HG02610 (cell line): ENCODE data around the gene C3.
"Not testable (repeated sequence)": the region's sequence is repeated elsewhere in the genome, so short reads cannot be mapped to it uniquely, and the experiment has no call there.

Experiments
- ATAC-seq: cut with Tn5 transposase; IDR thresholded peaks from one replicate; pipeline ENCODE4 v1.9.1; 2021; ENCODE audit warnings: mild to moderate bottlenecking, moderate library complexity; ENCODE audit not compliant: unreplicated experiment

C3 gene

DNA sequence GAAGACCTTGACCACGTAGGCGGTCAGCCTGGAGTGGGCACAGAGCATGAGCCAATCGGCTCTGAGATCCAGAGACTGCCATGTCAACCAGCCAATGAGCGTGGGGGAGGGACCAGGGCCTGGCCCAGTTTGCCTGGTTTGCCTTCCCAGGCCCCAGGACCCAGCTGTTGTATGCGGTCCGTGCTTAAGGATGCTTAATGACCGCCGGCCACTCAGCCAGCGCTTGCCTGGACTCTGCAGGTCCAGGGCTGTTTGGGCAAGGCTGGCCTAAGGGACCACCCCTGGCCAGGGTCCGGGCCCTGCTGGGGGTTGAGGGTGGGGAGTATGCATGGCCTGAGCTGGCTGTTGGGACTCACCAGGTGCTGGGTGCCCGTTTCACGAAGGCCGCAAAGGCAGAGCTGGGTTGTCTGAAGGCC is 27.4 kb downstream of the C3 start:
- no peak for ATAC-seq

- no peak for ATAC-seq
Observed at GRCh38 chr19:6692027-6692426, 28.4 kb downstream of the C3 start.

DNA sequence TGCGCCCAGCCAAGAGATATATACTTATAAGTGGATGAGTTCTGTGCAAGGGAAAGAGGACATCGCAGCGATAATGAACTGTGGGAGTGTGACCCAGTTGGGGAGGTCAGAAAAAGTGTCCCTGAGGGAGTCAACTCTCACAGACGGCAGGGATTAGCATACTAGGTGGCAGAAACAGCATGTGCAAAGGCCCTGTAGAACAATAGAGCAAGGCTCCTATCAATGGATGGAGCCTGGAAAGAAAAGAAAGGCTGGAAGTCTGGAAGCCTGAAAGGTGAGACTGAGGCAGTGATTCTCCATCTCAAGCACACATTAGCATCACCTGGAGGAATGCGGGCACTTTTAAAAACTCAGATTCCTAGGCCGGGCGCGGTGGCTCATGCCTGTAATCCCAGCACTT is 29.1 kb downstream of the C3 start:
- no peak for ATAC-seq

DNA sequence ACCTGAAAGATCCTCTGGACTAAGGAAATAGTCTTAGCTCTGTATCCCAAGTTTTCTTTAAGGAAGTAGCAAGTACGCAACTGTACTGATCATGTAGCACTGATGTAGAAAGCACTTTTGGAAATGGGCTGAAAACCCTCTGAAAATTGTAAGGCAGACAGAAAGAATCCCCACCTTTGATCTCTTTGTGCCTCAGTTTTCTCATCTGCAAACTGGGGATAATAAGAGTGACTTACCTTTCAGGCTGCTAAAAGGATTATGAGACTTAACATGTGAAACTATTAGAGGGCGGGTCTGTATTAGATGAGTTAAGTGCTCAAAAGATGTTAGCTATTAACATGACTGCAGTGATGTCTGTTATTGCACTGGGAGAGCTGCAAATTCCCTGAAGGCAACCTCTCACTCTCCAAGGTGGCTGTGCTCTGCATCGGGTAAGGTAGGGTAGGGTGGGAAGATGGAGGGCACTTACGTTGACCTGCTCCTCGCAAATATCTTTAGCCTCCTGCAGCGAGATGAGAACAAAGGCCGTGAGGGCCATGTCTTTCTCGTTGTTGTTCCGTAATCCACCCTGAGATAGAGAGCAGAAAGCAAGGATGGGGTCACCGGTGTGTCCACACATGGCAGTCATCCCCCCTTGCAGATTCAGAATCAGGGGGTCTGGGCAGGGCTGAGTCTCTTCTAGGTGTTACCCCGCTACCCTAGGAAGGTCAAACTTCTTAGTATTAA is 30.1 kb downstream of the C3 start:
- no peak for ATAC-seq

DNA sequence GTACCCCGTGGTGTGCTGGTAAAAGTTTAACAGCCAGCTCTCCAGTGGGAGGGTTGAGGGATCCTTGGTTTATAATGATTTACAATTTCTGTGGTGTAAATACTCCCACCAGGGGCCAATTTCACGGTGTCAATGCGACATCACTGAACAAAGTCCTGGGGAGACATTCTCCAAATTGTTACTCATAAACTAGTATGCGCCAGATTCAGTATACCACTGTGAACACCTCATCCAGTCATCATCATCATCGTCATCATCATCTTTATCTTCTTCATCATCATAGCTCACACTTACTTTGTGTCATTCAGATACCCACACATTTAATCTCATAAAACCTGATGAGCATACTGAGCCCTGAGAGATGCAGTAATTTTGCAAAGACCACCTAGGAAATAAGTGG is 33.3 kb downstream of the C3 start:
- no peak for ATAC-seq

DNA sequence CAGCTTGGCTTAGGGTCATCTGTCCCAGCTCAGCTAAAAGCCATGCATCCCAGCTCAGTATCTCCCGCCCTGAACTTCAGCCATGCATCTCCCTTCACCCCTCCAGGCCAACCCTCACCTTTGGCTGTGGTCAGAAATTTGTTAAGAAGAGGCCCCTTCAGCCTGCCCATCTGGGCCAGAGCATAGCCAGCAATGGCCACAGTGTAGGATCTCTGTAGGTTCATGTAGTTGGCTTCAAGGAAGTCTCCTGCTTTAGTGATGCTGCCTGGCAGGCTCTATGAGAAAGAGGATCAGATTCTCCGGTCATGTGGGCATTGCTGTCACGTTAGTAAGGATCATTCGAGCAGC is 33.8 kb downstream of the C3 start:
- no peak for ATAC-seq

- ATAC-seq: no peak
Observed at GRCh38 chr19:6685962-6686627, 34.4 kb downstream of the C3 start.

DNA sequence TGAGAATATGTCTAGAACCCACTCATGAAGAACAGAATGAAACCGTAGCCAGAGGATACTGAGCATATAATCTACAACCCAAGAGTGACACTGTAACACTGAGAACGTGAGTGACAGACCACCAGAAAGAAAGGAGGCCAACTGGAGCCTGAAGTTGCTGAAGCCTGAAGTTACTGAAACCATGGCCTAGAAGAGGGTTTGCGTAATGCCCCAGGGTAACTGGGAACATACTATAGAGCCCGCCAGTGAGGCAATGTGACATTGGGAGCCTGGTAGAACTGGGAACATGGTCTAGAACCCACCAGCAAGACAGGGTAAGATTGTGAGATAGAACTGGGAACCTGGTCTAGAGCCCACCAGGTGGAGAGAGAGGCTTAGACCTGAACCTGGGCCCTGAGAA is 35.0 kb downstream of the C3 start:
- no peak for ATAC-seq

GRCh38 chr19:6683971-6684370 is 36.5 kb downstream of the C3 start:
- ATAC-seq: no peak

DNA sequence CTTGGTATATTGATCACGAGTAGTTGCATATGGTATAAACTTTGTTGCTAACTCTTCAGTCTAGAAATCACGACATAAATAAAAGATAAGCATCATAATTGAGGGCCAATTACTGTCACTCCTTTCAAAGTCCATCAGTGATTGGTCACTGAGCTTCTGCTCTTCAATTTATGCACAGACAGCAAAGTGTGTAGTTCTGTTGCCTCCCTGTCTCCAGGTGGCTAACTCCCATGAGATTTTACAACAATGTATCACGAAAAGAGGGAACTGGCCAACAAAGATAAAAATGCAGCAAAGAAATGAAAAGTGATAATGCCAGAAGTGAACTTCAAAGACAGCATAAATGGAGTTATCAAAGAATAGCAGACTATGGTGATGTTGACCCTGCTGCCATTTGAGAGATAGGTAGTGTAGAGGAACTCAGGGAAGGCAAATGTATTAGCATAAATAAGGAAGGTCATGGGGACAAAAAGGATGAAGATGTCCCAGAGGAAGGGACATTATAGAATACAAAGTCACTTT is 37.8 kb downstream of the C3 start:
- ATAC-seq: no peak

DNA sequence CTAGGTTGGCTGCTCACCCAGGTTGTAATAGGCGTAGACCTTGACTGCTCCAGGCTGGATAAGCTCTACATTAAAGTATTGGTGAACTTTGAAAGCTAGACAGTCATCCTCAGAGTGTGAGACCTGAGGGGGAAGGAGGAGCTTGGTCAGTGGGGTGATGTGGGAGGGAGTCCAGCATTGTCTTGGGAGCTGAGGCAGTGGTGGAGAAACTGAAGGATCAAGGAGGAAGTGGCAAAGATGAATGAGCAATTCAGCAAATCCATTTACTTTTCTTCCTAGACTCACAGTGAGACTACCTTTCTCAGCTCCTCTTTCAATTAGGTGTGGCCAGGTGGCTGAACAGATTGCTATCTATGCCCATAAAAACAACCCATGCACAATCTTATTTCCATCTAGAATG is 40.3 kb downstream of the C3 start:
- ATAC-seq: no peak

DNA sequence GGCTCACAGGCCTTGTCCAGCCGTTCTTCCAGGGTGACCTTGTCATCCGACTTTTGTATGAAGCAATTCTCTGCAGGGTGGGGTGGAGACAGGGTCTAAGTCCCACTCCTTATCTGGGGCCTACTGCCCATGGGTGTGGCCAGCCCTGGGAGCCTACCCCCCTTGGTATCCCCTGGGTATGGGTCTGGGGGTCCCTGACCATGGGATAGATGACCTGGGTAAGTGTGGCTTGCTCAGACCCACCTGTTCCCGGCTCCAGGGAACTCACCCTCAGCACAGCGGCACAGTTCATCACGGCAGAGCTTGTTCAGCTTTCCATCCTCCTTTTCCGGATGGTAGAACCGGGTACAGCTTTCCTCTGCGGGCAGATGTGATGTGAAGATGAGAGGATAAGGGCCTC is 41.3 kb downstream of the C3 start:
- ATAC-seq: no peak

DNA sequence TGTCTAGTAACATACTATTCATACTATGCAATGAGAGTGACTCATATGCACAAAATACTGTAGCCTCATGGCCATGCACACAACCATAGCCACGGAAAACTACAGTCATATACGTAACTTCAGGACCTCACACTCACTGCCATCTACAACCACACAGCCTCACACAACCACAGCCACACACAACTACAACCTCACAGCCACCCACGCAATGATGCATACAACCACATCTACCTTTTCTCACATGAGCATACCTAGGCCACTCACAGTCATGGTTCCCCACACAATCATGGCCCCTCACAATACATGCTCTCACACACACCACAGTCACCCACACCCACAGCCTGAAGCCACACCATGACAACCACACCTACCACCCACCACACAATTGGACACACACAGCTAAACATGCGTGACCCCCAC is 41.8 kb downstream of the C3 start:
- ATAC-seq: no peak

- no peak for ATAC-seq
Observed at GRCh38 chr19:6677883-6678689, 42.4 kb downstream of the C3 start.

- no peak for ATAC-seq
Observed at GRCh38 chr19:6677495-6677882, 43.0 kb downstream of the C3 start.

GRCh38 chr19:6676288-6676687 is 44.2 kb downstream of the C3 start:
- no peak for ATAC-seq

GRCh38 chr19:6674868-6675305 is 45.6 kb downstream of the C3 start:
- peak; percentile 61 for ATAC-seq

DNA sequence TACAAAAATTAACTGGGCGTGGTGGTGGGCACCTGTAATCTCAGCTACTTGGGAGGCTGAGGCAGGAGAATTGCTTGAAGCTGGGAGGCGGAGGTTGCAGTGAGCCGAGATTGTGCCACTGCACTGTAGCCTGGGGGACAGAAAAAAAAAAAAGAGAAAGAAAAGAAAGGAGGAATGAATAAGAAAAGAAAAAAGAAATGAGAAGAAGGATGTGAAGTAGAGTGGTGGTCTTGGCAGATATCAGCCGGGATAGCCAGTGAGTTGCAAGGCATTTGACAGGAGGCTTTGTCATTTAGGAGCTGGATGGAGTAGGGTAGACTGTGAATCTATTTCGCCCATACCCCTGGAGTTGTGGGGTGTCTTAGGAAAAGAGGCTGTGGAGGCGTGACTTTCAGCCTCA is 46.0 kb downstream of the C3 start:
- not testable (repeated sequence) for ATAC-seq

DNA sequence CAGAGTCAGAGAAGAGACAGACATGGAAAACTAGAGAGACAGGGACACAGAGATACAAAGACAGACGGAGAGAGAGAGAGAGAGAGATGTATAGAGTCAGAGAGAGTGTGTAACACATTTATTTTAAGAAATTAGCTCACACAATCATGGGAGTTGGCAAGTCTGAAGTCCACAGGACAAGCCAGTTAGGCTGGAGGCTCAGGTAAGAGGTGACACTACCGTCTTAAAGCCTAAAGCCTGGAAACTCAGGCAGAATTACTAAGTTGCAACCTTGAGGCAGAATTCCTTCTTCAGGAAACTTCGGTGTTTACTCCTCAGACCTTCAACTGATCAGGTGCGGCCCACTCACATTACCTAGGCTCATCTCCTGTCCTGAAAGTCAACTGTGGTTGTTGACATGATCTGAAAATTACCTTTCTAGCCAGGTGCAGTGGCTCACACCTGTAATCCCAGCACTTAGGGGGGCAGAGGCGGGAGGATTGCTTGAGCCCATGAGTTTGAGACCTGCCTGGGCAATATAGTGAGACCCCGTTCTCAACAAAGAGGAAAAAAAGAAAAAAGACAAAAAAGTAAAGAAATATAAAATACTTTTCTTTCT is 47.7 kb downstream of the C3 start:
- no peak for ATAC-seq

DNA sequence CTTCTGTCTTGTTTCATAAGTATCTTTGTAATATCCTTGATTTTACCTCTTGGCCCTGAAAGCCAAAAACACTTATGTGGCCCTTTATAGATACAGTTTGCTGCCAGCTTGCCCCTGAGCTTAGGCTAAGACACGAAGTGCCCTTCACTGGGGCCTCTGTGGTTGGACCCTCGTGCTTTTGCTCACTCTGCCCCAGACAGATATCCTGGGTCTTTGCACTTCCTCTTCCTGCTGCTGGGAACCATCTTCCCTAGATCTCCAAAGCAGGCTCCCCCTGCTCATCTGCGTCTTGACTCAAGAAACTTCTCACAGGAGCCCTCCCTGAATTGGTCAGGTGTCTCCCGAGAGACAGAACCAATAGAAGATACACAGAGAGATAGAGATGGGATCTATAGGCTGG is 48.5 kb downstream of the C3 start:
- ATAC-seq: no peak

DNA sequence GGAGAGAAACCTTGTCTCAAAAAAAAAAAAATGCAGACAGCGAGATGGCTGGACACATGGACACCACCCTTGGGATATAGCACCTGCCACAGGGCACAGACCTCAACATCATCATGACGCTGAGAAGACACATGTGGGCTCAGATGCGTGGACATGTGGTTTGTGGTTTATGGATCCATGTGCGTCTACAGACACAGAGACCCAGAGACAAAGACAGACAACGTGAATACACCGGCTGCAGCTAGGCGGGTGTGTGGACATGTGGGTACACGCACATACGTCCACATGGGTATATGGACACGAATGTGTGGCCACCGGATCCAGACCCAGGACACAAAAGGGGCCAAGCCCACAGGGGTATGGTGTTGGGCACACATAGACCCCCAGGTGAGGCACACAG is 51.8 kb downstream of the C3 start:
- ATAC-seq: no peak
